HG03378 (cell line): Measurements from ENCODE around the gene RABGAP1L.
"Not testable (repeated sequence)": the region's sequence is repeated elsewhere in the genome, so short reads cannot be mapped to it uniquely, and the experiment has no call there.

Experiments
- ATAC-seq: cut with Tn5 transposase; IDR thresholded peaks from one replicate; pipeline ENCODE4 v1.9.1; 2021; ENCODE audit warnings: mild to moderate bottlenecking, moderate library complexity; ENCODE audit not compliant: unreplicated experiment

Gene RABGAP1L

GRCh38 chr1:174159252-174160108 is at the start of gene RABGAP1L:
Gene RABGAP1L, plus strand, starts transcription at chr1:174159520.
- peak; percentile 28 for ATAC-seq

- ATAC-seq = no peak
Measured at GRCh38 chr1:174110053-174110452, 49.3 kb upstream of the RABGAP1L start.

GRCh38 chr1:174112489-174113162 is 46.7 kb upstream of the RABGAP1L start:
- ATAC-seq = no peak

GRCh38 chr1:174114106-174114505 is 45.2 kb upstream of the RABGAP1L start:
- ATAC-seq = no peak

DNA sequence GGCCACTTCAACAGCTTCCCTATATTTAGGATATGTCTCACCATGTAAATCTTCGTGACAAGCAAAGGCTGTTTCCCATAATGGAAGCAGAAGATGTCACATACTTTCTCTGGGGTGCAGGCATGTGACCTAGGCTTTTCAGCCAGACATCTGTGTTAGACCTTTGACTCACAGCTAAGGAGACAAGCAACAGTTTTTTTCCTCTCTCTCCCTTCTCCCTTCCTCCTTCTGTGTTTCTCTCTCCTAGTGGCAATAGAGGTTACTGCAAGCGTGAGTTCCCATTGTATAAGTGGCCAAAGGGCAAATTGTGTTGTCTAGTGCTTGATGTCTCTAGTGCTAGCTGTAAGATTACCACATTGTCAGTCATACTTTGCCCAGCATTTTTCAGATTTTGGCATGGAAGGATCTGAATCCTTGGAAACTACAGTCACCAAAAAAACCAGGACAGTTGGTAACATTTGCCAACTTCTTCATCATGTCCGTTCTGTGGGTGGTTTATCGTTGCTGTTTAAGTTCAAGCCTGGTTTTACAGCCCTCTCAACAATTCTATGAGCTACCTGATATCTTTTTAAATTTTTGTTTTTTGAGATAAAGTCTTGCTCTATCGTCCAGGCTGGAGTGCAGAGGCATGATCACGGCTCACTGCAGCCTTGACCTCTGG is 44.4 kb upstream of the RABGAP1L start:
- ATAC-seq = peak; percentile 75

GRCh38 chr1:174116042-174116441 is 43.3 kb upstream of the RABGAP1L start:
- ATAC-seq = no peak

DNA sequence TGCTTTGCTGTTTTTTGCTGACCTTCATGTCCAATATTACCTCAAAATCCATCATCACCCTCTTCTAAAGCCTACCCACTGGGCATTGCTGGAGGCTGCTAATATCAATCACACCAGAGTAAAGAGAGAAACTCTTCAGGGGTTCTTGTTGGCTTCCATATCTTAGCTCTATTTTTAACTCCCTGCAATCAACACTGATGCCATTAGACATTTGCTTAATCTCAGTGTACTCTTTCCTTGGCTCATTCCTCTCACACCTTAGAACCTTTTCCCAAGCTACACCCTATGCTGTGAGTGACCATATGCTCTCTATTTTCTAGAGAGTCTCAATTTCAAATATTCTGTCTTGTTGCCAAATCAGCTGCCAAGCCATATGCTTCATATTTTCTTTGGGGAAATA is 40.6 kb upstream of the RABGAP1L start:
- no peak for ATAC-seq

DNA sequence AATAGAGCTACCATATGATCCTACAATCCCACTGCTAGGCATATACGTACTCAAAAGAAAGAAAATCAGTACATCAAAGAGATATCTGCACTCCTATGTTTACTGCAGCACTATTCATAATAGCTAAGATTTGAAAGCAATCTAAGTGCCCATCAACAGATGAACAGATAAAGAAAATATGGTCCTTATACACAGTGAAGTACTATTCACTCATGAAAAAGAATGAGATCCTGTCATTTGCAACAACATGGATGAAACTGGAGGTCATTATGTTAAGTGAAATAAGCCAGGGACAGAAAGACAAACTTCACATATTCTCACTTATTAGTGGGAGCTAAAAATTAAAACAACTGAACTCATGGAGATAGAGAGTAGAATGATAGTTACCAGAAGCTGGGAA is 37.0 kb upstream of the RABGAP1L start:
- ATAC-seq = not testable (repeated sequence)

- ATAC-seq = no peak
Measured at GRCh38 chr1:174123843-174124242, 35.5 kb upstream of the RABGAP1L start.

GRCh38 chr1:174127176-174127575 is 32.1 kb upstream of the RABGAP1L start:
- ATAC-seq = not testable (repeated sequence)

GRCh38 chr1:174131032-174131638 is 28.2 kb upstream of the RABGAP1L start:
- no peak for ATAC-seq

DNA sequence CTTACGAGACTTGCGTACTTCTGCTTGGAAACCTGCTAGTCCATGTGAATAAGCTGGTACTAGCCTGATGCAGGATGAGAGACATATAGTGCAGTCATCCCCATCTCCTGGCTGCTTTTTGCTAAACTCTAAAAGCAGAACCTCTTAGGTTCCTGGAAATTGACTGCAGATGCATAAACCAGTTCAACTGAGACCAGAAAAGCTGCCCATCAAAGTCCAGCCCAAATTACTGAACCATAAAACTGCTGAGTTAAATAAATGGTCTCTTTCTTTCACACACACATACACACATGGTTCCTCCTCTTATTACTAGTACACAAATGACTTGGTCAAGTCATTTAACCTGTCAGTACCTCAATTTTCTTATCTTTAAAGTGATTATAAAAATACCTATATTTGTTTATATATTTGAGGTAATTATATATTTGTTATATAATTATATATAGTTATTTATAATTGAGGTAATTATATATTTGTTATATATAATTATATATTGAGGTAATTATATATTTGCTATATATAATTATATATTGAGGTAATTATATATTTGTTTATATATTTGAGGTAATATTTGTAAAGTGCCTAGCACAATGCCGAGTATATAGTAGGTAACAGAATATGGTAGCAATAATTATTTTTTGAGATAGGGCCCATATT is 25.2 kb upstream of the RABGAP1L start:
- ATAC-seq = no peak

- ATAC-seq = no peak
Measured at GRCh38 chr1:174135211-174135610, 24.1 kb upstream of the RABGAP1L start.

GRCh38 chr1:174136714-174137113 is 22.6 kb upstream of the RABGAP1L start:
- no peak for ATAC-seq

GRCh38 chr1:174142836-174143235 is 16.5 kb upstream of the RABGAP1L start:
- ATAC-seq = no peak

DNA sequence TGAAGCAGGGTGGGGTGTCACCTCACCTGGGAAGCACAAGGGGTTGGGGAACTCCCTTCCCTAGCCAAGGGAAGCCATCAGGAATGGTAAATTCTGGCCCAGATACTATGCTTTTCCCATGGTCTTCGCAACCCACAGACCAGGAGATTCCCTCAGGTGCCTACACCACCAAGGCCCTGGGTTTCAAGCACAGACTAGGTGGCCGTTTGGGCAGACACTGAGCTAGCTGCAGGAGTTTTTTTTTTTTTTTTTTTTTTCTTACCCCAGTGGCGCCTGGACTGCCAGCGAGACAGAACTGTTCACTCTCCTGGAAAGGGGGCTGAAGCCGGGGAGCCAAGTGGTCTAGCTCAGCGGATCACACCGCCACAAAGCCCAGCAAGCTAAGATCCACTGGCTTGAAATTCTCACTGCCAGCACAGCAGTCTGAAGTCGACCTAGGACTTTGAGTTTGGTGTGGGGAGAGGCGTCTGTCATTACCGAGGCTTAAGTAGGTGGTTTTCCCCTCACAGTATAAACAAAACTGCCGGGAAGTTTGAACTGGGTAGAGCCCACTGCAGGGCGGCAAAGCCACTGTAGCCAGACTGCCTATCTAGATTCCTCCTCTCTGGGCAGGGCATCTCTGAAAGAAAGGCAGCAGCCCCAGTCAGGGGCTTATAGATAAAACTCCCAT is 15.5 kb upstream of the RABGAP1L start:
- not testable (repeated sequence) for ATAC-seq

- not testable (repeated sequence) for ATAC-seq
Measured at GRCh38 chr1:174144397-174144783, 14.9 kb upstream of the RABGAP1L start.

DNA sequence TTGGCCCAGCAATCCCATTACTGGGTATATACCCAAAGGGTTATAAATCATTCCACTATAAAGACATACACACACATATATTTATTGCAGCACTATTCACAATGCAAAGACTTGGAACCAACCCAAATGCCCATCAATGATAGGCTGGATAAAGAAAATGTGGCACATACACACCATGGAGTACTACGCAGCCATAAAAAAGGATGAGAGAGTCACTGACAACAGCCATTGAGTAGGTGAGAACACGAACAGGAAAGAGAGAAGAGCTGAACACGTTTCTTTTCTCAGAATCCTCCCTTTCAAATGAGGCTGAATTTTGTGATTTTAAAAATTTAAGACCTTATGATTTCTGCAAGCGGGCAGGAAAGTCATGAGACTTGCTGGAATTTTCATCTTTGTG is 10.1 kb upstream of the RABGAP1L start:
- no peak for ATAC-seq

GRCh38 chr1:174150499-174150898 is 8.8 kb upstream of the RABGAP1L start:
- ATAC-seq = no peak

DNA sequence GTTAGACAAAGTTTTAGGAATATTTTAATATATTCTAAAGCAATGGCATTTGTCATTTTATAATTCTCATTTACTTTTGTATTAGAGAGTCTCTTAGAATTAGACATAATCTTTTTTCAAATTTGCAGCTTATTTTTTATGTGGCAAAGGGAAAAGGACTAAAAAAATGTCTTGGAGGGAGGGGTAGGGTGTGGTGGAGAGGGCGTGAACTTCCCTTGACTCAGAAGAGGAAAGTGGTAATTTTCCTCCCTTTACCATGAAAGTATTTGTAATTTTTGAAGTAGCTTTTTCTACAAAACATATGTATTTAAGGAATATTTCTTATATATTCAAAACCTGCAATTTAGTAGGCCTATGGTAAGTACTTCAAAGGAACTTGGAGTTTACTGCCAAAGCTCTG is 6.9 kb upstream of the RABGAP1L start:
- ATAC-seq = no peak
